Measurements from ENCODE around the gene TMEM202.
"Not testable (repeated sequence)": the region's sequence is repeated elsewhere in the genome, so short reads cannot be mapped to it uniquely, and the experiment has no call there.

TMEM202 gene

GRCh38 chr15:72404356-72404755, 6.3 kb downstream of the TMEM202 start:
- DNase-seq (ENCODE audit: low read depth), result no peak

GRCh38 chr15:72404841-72405240, 6.7 kb downstream of the TMEM202 start:
- no peak for DNase-seq (ENCODE audit: low read depth)

GRCh38 chr15:72406936-72407335, 8.8 kb downstream of the TMEM202 start:
- DNase-seq (ENCODE audit: low read depth), result no peak

- no peak for DNase-seq (ENCODE audit: low read depth)
Measured at GRCh38 chr15:72411111-72411510, 13.0 kb downstream of the TMEM202 start.

- no peak for DNase-seq (ENCODE audit: low read depth)
Measured at GRCh38 chr15:72411544-72411943, 13.4 kb downstream of the TMEM202 start.

GRCh38 chr15:72413337-72413736, 15.2 kb downstream of the TMEM202 start:
- not testable (repeated sequence) for DNase-seq (ENCODE audit: low read depth)

GRCh38 chr15:72415304-72415703, 17.2 kb downstream of the TMEM202 start:
- DNase-seq (ENCODE audit: low read depth), result no peak

GRCh38 chr15:72419768-72420167, 21.7 kb downstream of the TMEM202 start:
- DNase-seq (ENCODE audit: low read depth), result not testable (repeated sequence)

- no peak for DNase-seq (ENCODE audit: low read depth)
Measured at GRCh38 chr15:72420576-72420975, 22.5 kb downstream of the TMEM202 start.

- DNase-seq (ENCODE audit: low read depth), result no peak
Measured at GRCh38 chr15:72421484-72421883, 23.4 kb downstream of the TMEM202 start.

GRCh38 chr15:72423256-72423655, 25.2 kb downstream of the TMEM202 start:
- no peak for DNase-seq (ENCODE audit: low read depth)

- DNase-seq (ENCODE audit: low read depth), result no peak
Measured at GRCh38 chr15:72426753-72427152, 28.6 kb downstream of the TMEM202 start.

GRCh38 chr15:72437650-72438316, 39.7 kb downstream of the TMEM202 start:
- no peak for DNase-seq (ENCODE audit: low read depth)

GRCh38 chr15:72442848-72443247, 44.7 kb downstream of the TMEM202 start:
- not testable (repeated sequence) for DNase-seq (ENCODE audit: low read depth)

GRCh38 chr15:72445426-72445825, 47.3 kb downstream of the TMEM202 start:
- DNase-seq (ENCODE audit: low read depth), result no peak

GRCh38 chr15:72450805-72451204, 52.7 kb downstream of the TMEM202 start:
- DNase-seq (ENCODE audit: low read depth), result no peak

- no peak for DNase-seq (ENCODE audit: low read depth)
Measured at GRCh38 chr15:72451224-72451623, 53.1 kb downstream of the TMEM202 start.

- DNase-seq (ENCODE audit: low read depth), result no peak
Measured at GRCh38 chr15:72456684-72457083, 58.6 kb downstream of the TMEM202 start.
